ENCODE data around the gene PRKCB. TPM values are rescaled to one million over a fixed set of nuclear protein-coding genes. Genes with fewer than 3 reads are reported as not detected.

The PRKCB gene
- total RNA-seq, 1 donor from 2014 or later = 1.7 TPM

DNA sequence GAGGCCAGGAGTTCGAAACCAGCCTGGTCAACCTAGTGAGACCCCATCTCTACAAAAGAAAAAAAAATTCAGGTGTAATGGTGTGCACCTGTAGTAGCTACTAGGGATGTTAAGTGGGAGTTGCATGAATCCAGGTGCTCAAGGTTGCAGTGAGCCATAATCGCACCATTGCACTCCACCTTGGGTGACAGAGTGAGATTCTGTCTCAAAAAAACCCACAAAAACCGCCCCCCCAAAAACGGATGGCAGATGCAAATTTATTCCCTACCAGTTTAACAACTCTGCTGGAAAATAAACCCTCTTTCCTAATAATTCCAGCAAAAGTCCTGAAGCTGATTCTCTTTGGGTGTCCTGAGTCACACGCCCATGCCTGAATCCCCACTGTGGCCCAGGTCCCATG is 140.3 kb downstream of the PRKCB start:
- intact Hi-C loops (cut with DNase I) = no loop called here
- ATAC-seq (ENCODE audit: poor library complexity) = no peak
- DNase-seq = no peak

DNA sequence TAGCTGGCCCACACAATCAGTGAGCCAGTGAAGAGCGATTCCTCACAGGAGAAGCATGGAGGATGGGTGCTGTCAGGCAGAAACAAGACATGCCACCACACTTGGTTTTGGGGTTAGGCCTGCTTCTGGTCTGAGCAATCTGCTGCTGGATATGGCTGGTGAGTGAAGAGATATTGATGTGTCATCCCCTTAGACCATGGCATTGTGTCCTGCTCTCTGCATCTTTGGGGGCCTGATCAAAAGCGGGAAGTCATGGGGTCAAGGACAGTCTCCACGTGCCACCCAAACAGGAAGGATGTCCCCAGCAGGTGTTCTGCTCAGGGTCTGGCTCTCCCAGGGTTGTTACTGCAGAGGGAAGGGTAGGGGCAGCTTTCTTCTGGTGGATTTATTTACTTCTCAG is 140.7 kb downstream of the PRKCB start:
- intact Hi-C loops (cut with DNase I) = no loop called here
- no peak for ATAC-seq (ENCODE audit: poor library complexity)

DNA sequence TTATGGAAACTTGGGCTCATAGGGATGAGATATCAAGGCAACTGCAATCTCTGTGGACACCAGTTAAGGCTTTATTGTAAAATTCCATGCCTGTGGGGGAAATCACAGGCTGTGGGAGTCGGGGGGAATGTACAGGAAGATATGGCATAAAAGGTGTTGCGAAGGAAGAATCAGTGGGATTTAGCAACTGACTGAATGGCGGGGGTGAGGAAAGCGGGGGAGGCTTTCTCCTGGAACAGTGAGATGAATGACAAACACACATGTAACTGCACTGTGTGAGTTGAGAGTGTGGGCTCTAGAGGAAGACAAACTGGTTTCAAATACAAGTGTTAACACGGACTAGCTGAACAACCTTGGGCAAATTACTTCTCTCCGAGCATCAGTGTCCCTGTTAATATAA is 143.7 kb downstream of the PRKCB start:
- intact Hi-C loops (cut with DNase I) = no loop called here
- no peak for ATAC-seq (ENCODE audit: poor library complexity)
- DNase-seq = no peak

More for the DNA sequence above, 140.7 kb downstream of the PRKCB start:
- DNase-seq = no peak

DNA sequence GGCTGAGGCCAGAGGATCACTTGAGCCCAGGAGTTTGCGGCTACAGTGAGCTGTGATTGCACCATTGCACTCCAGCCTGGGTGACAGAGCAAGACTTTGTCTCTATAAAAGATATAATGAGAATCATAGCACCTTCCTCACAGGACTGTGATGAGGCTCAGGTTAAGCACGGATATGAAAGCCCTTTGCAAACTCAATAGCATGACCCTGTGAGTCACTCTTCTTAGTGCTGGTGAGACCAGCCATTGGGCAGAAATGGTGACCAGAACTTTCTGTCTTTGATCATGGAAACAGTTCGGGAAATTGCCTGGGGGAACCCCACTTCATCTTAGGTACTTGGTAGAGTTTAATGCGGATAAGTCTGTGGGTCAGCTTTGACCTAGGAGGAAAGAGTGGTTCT is 144.2 kb downstream of the PRKCB start:
- intact Hi-C loops (cut with DNase I) = no loop called here
- DNase-seq (no peak), ATAC-seq (ENCODE audit: poor library complexity) (no peak)

DNA sequence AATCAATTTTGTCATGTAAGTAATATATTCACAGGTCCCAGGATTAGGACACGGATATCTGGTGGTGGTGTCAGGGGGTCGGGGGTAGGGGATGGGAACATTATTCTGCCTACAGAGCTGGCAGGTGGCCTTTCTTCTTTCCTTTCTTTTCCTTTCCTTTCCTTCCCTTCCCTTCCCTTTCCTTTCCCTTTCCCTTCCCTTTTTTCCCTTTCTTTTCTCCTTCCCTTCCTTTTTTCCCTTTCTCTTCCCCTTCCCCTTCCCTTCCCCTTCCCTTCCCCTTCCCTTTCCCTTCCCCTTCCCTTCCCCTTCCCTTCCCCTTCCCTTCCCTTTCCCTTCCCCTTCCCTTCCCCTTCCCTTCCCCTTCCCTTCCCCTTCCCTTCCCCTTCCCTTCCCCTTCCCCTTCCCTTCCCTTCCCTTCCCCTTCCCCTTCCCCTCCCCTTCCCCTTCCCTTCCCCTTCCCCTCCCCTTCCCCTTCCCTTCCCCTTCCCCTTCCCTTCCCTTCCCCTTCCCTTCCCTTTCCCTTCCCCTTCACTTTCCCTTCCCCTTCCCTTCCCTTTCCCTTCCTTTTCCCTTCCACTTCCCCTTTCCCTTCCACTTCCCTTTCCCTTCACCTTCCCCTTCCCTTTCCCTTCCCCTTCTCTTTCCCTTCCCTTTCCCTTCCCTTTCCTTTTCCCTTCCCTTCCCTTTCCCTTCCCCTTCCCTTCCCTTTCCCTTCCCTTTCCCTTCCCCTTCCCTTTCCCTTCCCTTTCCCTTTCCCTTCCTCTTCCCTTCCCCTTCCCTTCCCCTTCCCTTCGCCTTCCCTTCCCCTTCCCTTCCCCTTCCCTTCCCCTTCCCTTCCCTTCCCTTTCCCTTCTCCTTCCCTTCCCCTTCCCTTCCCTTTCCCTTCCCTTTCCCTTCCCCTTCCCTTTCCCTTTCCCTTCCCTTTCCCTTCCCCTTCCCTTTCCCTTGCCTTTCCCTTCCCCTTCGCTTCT is 145.9 kb downstream of the PRKCB start:
- DNase-seq = no peak
- intact Hi-C loops (cut with DNase I) = no loop called here
- no peak for ATAC-seq (ENCODE audit: poor library complexity)

DNA sequence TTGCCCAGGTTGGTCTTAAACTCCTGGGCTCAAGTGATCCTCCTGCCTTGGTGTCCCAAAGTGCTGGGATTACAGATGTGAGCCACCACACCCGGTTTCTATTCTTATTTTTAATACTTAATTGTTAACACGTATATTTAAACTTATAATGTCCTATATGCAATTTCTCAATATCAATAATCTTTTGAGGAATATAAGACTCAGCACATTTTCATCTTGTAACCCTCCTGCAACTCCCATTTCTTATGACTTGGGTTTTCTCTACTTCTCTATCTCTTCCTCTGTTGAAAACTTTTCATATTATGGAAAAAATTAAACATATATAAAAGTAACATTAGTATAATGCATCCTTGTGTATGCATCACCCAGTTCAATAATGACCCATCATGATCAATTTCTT is 150.7 kb downstream of the PRKCB start:
- intact Hi-C loops (cut with DNase I) = no loop called here
- DNase-seq (no peak), ATAC-seq (ENCODE audit: poor library complexity) (no peak)

DNA sequence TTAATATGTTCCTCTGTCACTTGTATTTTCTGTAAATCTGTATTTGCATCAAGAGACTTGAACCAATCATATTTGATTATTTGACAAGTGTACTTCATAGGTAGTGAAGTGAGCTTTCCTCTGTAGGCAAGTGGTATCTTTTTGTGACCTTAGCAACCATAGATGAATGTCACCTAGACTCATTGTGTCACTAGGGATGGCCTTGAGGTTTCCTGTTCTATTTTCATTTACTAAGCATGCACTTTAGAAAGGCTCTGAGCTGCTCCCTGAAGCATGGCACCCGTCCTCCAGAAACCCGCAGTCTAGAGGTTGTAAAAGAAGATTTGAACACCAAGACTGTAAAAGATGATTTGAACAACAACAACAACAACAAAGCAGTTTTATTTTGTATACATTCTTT is 151.7 kb downstream of the PRKCB start:
- DNase-seq = no peak
- no peak for ATAC-seq (ENCODE audit: poor library complexity)
- intact Hi-C loops (cut with DNase I) = no loop called here

DNA sequence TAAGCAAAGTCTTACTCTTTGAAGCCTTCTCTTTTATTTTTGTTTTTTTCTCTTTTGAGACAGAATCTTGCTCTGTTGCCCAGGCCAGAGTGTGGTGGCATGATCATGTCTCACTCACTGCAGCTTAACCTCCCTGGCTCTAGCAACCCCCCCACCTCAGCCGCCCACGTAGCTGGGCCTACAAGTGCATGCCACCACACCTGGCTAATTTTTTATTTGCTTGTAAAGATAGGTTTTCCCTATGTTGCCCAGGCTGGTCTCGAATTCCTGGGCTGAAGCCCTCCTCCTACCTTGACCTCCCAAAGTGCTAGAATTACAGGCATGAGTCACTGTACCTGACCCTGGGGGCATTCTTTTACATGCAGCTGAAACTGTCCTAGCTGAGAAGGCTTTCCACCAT is 154.7 kb downstream of the PRKCB start:
- ATAC-seq (ENCODE audit: poor library complexity) = no peak
- intact Hi-C loops (cut with DNase I) = no loop called here
- DNase-seq = no peak

DNA sequence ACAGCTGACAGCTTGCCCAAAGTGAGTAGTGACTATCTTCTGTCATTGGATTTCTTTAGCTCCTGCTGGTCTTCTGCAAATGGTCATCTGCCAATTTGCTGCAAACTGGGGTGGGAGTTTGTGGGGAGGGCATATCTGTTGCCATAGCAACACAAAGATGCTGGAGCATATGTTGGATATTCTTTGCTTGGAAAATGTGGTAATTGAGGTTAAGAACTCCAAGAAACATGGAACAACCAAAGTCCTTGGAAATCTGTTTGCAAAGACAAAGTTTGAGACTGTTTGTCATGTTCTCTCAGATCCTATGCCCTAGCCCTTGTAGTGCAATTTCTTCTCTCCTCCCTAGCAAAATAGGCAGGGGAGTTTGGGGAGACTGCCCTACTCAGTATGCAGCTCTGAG is 155.3 kb downstream of the PRKCB start:
- ATAC-seq (ENCODE audit: poor library complexity) = no peak
- intact Hi-C loops (cut with DNase I) = no loop called here
- no peak for DNase-seq

DNA sequence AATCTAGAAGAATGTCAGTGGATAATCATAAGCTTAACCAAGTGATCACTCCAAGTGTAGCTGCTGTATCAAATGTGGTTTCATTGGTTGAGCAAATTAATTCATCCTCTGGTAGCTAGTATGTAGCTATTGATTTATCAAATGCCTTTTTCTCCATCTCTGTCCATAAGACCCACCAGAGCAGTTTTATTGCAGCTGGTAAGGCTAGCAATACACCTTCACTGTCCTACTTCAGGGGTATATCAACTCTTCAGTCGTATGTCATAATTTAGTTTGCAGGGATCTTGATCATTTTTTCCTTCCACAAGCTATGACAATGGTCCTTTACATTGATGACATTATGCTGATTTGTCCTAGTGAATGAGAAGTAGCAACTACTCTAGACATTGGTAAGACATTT is 158.8 kb downstream of the PRKCB start:
- no peak for ATAC-seq (ENCODE audit: poor library complexity)
- no peak for DNase-seq
- intact Hi-C loops (cut with DNase I) = no loop called here

DNA sequence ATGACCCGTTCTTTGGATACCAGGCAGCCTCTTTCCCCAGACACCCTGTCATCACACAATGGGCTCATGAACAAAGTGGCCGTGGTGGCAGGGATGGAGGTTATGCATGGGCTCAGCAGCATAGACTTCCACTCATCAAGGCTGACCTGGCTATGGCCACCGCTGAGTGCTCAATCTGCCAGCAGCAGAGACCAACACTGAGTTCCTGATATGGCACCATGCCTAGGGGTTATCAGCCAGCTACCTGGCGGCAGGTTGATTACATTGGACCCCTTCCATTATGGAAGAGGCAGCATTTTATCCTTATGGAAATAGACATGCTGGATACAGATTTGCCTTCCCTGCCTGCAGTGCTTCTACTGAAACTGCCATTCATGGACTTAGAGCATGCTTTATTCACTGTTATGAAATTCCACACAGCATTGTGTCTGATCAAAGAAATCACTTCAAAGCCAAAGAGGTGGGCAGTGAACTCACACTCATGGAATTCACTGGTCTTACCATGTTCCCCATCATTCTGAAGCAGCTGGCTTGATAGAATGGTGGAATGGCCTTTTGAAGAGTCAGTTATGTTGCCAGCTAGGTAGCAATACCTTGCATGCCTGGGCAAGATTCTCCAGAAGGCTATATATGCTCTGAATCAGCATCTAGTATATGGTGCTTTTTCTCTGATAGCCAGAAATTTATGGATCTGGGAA is 160.6 kb downstream of the PRKCB start:
- ATAC-seq (ENCODE audit: poor library complexity) = no peak
- intact Hi-C loops (cut with DNase I) = no loop called here

DNA sequence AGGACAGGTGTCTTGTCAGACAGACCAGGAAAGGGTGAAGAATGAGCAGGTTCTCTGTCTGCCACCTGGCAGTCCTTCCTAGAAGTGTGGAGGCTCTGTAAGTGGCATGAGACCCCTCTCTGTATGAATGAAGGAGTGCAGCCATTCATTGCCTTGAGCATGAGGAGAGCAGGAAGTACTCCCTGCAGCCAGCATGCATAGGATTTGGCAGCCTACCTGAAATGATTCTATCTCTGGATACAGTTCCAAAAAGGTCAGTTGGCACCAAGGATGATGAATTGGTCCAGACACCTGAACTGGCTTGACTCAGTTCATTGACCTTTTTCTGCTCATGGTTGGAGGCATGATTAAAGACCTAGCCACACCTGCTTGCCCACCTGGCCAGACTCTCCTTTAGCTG is 163.0 kb downstream of the PRKCB start:
- intact Hi-C loops (cut with DNase I) = no loop called here
- ATAC-seq (ENCODE audit: poor library complexity) = no peak
- DNase-seq = no peak

More for the DNA sequence above, 160.6 kb downstream of the PRKCB start:
- DNase-seq = no peak

DNA sequence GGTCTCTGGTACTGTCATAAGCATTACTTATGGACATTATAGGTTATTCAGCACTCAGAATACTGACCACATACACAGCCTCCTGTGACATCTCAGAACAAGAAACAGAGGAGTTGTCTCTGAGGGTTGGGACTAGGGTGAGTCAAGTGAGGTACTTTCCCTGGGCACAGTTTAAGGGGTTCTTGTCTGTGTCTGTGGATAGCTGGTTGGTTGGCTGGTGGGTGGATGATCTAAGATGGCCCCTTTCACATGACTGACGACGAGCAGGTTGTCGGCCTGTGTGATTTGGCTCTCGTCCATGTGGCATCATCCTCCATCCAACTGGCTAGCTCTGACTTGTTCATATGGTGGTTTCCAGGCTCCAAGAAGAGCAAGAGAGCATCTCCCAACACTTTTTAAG is 163.9 kb downstream of the PRKCB start:
- intact Hi-C loops (cut with DNase I) = no loop called here
- no peak for ATAC-seq (ENCODE audit: poor library complexity)

DNA sequence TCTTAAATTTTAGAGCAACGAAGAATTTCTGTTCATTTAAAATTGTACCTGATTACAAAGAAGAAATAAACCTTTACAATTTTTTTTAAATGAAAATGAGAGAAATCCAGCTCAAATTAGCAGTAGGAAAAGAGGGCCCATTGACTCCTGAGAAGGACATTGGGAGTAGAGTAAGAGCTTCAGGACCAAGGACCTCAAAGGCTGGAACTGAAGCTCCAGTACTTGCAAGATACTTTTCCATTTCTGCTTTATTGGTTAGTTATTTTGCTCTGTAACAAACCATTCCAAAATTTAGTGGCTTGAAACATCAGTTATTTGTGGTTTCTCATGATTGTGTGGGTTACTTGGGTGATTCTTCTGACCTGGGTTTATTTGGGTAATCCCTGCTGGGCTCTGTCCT is 165.9 kb downstream of the PRKCB start:
- intact Hi-C loops (cut with DNase I) = no loop called here
- ATAC-seq (ENCODE audit: poor library complexity) (no peak), DNase-seq (no peak)

More for the DNA sequence above, 163.9 kb downstream of the PRKCB start:
- DNase-seq = no peak

DNA sequence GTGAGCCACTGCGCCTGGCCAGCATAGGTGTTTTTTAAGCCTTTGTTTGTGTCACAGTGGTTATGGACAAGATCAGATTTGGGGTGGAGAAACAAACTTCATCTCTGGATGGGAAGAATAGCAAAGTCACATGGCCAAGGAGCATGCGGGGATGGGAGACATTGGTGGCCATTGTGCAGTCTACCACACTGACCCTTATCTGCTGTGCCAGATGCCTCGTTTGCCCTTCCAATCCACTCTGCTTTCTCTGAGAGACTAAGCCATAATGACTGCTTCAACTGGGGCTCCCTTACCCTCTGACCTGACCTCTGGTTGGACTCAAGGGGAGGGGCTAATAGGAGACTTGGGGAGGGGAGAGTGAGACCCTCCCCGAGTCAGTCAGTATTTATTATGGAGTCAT is 166.8 kb downstream of the PRKCB start:
- DNase-seq (no peak), ATAC-seq (ENCODE audit: poor library complexity) (no peak)
- intact Hi-C loops (cut with DNase I) = no loop called here

DNA sequence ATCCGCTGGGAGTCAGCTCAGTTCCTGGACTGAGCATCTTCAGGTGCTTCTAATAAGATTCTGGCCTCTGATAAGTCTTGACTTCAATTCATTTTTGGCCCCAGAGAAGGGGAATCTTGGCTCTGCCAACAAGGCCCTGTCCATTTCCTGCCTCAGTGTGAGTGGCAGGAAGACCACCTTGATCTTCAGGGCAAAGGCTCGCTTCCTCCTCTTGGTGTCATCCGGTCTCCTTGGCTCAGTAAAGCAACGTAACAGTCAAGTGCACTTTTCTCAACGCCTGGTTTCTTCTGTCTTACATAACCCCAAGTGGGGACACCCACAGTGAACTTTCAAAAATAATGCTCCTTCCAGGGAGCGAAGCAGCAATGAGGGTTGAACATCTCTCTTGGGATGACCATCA is 169.8 kb downstream of the PRKCB start:
- DNase-seq (no peak), ATAC-seq (ENCODE audit: poor library complexity) (no peak)
- intact Hi-C loops (cut with DNase I) = no loop called here

DNA sequence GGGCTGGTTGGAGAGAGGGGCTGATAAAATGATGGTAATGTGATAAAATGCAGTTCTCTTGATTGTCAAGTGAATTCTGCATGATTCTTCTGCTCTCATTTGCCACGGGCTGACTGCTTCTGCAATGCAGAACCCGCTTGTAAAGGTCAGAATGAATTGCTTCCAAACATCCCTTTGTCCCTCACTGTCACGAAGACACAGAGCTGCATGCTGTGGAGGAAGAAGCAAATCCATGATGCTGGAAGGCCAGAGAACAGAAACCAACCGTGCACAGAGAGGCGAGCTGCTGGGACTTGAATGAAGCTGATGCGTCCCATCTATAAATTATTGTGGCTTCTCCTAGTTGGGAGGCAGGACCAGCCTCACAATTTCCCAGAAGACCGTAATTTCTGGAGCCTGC is 171.6 kb downstream of the PRKCB start:
- intact Hi-C loops (cut with DNase I) = no loop called here

DNA sequence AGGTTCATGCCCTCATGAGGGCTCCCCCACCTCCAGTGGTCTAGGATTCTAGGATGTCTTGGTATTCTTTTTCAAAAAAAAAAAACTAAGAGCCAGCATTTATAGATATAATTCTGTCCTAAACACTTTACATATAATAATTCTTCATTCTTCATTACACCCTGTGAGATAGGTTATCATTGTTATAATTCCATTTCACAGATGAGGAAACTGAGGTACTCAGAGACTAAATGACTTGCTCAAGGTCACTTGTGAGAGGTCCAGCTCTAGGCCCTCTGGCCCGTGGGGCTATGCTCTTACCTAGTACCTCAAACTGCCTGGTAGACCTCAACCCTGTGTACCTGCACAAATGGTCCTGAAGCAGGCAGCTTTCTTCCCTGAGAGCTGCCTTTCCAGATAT is 172.2 kb downstream of the PRKCB start:
- ATAC-seq (ENCODE audit: poor library complexity) (no peak), DNase-seq (no peak)
- intact Hi-C loops (cut with DNase I) = no loop called here

More for the DNA sequence above, 171.6 kb downstream of the PRKCB start:
- no peak for ATAC-seq (ENCODE audit: poor library complexity)
- no peak for DNase-seq

DNA sequence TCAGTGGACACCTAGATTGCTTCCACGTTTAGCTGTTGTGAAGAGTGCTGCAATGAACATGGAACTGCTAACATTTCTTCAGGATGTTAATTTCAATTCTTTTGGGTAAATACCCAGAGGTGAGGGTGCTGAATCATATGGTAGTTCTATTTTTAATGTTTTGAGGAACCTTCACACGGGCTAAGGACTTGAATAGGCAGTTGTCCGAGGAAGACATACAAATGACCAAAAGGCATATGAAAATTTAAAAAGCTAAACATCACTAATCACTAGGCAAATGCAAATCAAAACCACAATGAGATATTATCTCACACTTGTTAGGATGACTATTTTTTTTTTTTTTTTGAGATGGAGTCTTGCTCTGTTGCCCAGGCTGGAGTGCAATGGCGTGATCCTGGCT is 173.3 kb downstream of the PRKCB start:
- no peak for ATAC-seq (ENCODE audit: poor library complexity)
- intact Hi-C loops (cut with DNase I) = no loop called here
- no peak for DNase-seq

DNA sequence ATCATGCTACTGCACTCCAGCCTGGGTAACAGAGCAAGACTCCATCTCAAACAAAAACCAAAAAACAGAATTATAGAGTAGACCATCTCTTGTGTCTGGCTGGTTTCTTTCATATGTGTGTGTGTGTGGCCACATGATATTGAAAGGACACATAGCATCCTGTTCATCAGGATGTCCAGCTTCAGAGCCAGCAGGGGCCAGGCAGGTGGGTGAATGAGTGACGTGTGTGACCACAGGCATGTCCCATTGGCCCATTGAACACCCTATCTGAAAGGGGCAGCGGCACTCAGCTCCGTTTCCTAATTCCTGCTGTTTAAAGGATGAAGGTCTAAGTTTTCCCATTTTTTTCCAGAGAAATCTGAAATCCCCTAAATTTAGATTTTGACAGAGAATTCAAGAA is 174.2 kb downstream of the PRKCB start:
- no peak for DNase-seq
- intact Hi-C loops (cut with DNase I) = loop anchor here (5.0 to 10.0 kb wide), 2 partner anchors 195 to 278 kb away; no protein-coding TSS in a partner anchor
- no peak for ATAC-seq (ENCODE audit: poor library complexity)
